CD8-positive, alpha-beta memory T cell (primary cell): Measurements from ENCODE around the gene SFXN2. TPM values are rescaled to one million over a fixed set of nuclear protein-coding genes. Genes with fewer than 3 reads are reported as not detected.
"Not testable (repeated sequence)": the region's sequence is repeated elsewhere in the genome, so short reads cannot be mapped to it uniquely, and the experiment has no call there.

Source experiments
- CTCF ChIA-PET: fragments of 350-600 bp; sonication (Branson Sonifier 250); formaldehyde crosslinking; loops from one replicate; lab custom pipeline; 2021; ENCODE audit warnings: antibody characterized with exemption; lab: Charles Lee
- POLR2A ChIA-PET: fragments of 350-600 bp; sonication (Branson Sonifier 250); formaldehyde crosslinking; loops from one replicate; lab custom pipeline; 2021; ENCODE audit warnings: antibody characterized with exemption; lab: Charles Lee
- DNase-seq, 5 donors: peaks; one replicate each; pipeline versions ENCODE4 v3.0.0 to v3.0.0-alpha.2; 2020 to 2022; ENCODE audit warnings: mixed read lengths in 1 of 5
- H3K27ac ChIP-seq: one replicate; pipeline ENCODE4 v1.7.0; 2013; ENCODE audit warnings: low read depth, mild to moderate bottlenecking, low read length, moderate library complexity
- H3K27me3 ChIP-seq: 2 replicates; pipeline ENCODE4 v1.7.0; 2013; ENCODE audit warnings: low read length, mild to moderate bottlenecking; ENCODE audit not compliant: insufficient read depth, poor library complexity, severe bottlenecking
- H3K36me3 ChIP-seq: 2 replicates; pipeline ENCODE4 v1.7.0; 2013; ENCODE audit warnings: mild to moderate bottlenecking, low read length, moderate library complexity; ENCODE audit not compliant: insufficient read depth
- H3K4me1 ChIP-seq: 2 replicates; pipeline ENCODE4 v1.7.0; 2013; ENCODE audit warnings: mild to moderate bottlenecking, low read length, moderate library complexity; ENCODE audit not compliant: insufficient read depth
- H3K4me3 ChIP-seq: 2 replicates; pipeline ENCODE4 v1.7.0; 2013; ENCODE audit warnings: mild to moderate bottlenecking, low read length
- H3K9me3 ChIP-seq: 2 replicates; pipeline ENCODE4 v1.7.0; 2013; ENCODE audit warnings: mild to moderate bottlenecking, low read length
- H3K27ac Mint-ChIP-seq, 8 donors: one replicate each; pipeline ENCODE4 v1.8.0; 2020 to 2021; ENCODE audit warnings: mixed read lengths in 8 of 8, mild to moderate bottlenecking in 6 of 8, inconsistent platforms in 3 of 8, moderate library complexity in 3 of 8
- H3K27me3 Mint-ChIP-seq, 2 donors: one replicate each; pipeline ENCODE4 v1.8.0; 2020 to 2021; ENCODE audit warnings: mixed read lengths in 2 of 2, mild to moderate bottlenecking in 1 of 2, moderate library complexity in 1 of 2
- H3K36me3 Mint-ChIP-seq, 3 donors: one replicate each; pipeline ENCODE4 v1.8.0; 2020 to 2021; ENCODE audit warnings: mixed read lengths in 3 of 3, inconsistent platforms in 1 of 3, mild to moderate bottlenecking in 1 of 3
- H3K4me1 Mint-ChIP-seq, 3 donors: one replicate each; pipeline ENCODE4 v1.8.0; 2020 to 2021; ENCODE audit warnings: mixed read lengths in 3 of 3, inconsistent platforms in 1 of 3, mild to moderate bottlenecking in 1 of 3
- H3K4me3 Mint-ChIP-seq, 7 donors: one replicate each; pipeline ENCODE4 v1.8.0; 2020 to 2021; ENCODE audit warnings: mixed read lengths in 7 of 7, mild to moderate bottlenecking in 6 of 7, moderate library complexity in 4 of 7, inconsistent platforms in 2 of 7
- H3K9me3 Mint-ChIP-seq, 5 donors: one replicate each; pipeline ENCODE4 v1.8.0; 2020 to 2022; ENCODE audit warnings: mixed read lengths in 5 of 5, mild to moderate bottlenecking in 3 of 5, moderate library complexity in 2 of 5, inconsistent platforms in 1 of 5
- polyA plus RNA-seq: library from polyadenylated mRNA; unstranded; fragments of 300-500 nt; fragmentation: Illumina TruSeq; gene quantifications from one replicate; pipeline ENCODE4 v1.2.3, GENCODE V29; 2021
- total RNA-seq, 2 experiments: library from RNA; stranded (reverse); gene quantifications; one replicate each; pipeline ENCODE4 v1.2.3, GENCODE V29; 2021

Gene SFXN2
- total and polyA plus RNA-seq, 3 experiments from 2014 or later: 10.1 to 30.6 (median 27.6) TPM

DNA sequence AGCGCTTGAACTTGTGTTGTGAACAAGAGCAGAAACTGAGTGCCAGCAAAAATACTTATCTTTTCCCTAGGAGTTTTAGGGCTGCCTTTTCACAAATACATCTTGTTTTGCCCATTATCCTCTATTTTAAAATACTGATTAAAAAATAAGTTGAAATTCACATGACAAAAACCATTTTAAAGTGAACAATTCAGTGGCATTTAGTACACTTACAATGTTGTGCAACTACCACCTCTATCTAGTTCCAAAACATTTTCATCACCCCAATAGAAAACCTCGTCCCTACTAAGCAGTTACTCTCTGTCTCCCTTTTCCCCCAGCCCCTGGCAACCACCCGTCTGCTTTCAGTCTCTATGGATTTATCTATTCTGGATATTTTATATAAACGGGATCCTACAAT lies 30.7 kb downstream of the SFXN2 start:
- DNase-seq: no peak
- H3K27ac Mint-ChIP-seq: peak overlapping the region in 7 of 8 donors; percentile 8 to 97 (median 76)
- H3K4me1 Mint-ChIP-seq: peaks cover 45 to 60% (median 51%) of the 10 kb centered on the region in 3 donors
- Histone ChIP-seq H3K36me3 (no peaks in the 10 kb centered on the region), H3K27ac (no peak overlapping the region), H3K4me3 (no peak overlapping the region), H3K9me3 (no peaks in the 10 kb centered on the region), H3K27me3 (no peaks in the 10 kb centered on the region), H3K4me1 (peaks cover 27% of the 10 kb centered on the region)
- POLR2A ChIA-PET: interaction anchor here (0.9 to 3.2 kb wide), 2 partner anchors 31 to 101 kb away, joined by 3 to 20 read pairs; partner anchors contain the start of genes ARL3, SFXN2 and TRIM8
- H3K27me3 Mint-ChIP-seq: no peaks in the 10 kb centered on the region
- peak overlapping the region; percentile 81 to 100 (median 94) for H3K4me3 Mint-ChIP-seq
- H3K36me3 Mint-ChIP-seq: peaks cover 0 to 15% (median 0%) of the 10 kb centered on the region in 3 donors
- CTCF ChIA-PET: interaction anchor here (1.5 kb wide), 1 partner anchor 8 kb away, joined by 5 read pairs; no protein-coding TSS in a partner anchor
- H3K9me3 Mint-ChIP-seq: no peaks in the 10 kb centered on the region

DNA sequence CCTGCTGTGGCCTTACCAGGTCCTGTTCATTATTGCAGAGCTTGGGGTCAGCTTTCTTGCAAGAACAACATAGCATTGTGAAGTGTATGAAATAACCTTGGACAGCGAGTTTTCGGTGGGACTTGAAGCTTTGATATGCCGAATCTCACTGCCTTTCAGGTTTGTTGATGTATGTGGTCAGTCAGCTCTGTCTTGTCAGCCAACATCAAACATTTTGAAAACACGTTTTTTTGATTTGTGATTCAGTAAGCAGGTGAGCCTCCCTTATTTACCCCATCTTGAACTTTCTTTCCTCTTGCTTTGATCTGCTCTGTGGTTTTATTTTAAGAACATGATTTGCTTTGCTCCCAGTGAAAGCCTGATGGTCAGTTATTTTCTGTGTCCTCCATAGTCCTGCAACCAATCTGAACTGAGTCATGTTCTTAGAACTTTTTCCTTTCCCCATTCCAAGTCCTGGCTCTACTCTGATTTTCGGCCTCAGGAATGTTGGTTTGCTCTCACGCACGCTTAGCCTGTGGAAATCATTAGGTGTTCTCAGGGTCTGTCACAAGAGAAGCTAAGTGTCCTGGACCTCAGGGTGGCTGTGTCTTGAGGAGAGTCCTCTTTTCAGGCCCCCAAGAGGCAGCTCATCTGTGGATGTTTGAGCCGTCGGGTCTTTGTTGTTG lies 38.0 kb downstream of the SFXN2 start:
- Histone ChIP-seq H3K36me3 (no peaks in the 10 kb centered on the region), H3K27me3 (no peaks in the 10 kb centered on the region), H3K4me1 (peaks cover 23% of the 10 kb centered on the region), H3K4me3 (no peak overlapping the region), H3K9me3 (no peaks in the 10 kb centered on the region), H3K27ac (no peak overlapping the region)
- H3K27ac Mint-ChIP-seq: peak overlapping the region; percentile 2 to 82 (median 75)
- ChIA-PET POLR2A (interaction anchor here (0.6 kb wide), 1 partner anchor 307 kb away, joined by 3 read pairs; no protein-coding TSS in a partner anchor), CTCF (interaction anchor here (0.6 to 1.3 kb wide), 4 partner anchors 8 to 201 kb away, joined by 3 to 5 read pairs (median 3); partner anchors contain the start of genes TRIM8 and WBP1L)
- peaks cover 0 to 18% (median 7%) of the 10 kb centered on the region in 3 donors for H3K36me3 Mint-ChIP-seq
- H3K4me3 Mint-ChIP-seq: peak overlapping the region in 1 of 7 donors; percentile 9
- no peak for DNase-seq
- H3K27me3 Mint-ChIP-seq: no peaks in the 10 kb centered on the region
- H3K9me3 Mint-ChIP-seq: no peaks in the 10 kb centered on the region
- H3K4me1 Mint-ChIP-seq: peaks cover 40 to 62% (median 54%) of the 10 kb centered on the region in 3 donors

DNA sequence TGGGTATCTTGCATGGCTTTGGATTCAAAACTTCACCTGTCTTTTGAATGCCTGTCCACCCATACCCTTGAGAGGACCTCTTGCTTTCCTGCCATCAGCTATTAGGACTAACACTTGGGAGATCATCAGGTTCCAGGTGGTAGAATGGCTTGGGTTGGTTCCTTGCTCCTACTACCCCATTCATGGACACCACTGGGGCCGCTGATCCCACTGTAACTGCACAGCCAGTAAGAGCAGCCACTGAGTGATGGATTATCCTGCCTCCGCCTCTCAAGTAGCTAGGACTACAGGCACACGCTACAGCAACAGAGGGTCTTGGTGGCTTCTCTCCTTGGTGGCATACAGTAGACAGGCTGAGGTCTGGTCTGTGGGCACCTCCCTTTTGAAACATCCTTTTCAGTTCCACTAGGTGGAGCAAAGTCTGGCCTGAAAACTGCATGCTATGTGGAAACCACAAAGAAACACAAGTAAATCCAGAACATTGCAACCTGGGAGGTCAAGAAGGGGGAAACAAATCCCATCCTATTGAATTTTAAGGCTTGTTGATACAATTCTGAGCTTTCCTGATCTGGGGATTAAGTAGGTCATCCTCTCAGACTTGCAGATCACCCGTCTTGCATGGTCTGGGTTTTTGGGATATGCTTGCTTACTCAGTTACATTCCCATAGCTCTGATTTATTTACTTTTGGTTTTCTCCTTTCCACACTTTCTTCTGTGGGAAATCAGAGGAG lies 38.7 kb downstream of the SFXN2 start:
- peaks cover 41 to 65% (median 55%) of the 10 kb centered on the region in 3 donors for H3K4me1 Mint-ChIP-seq
- Histone ChIP-seq H3K27ac (no peak overlapping the region), H3K36me3 (no peaks in the 10 kb centered on the region), H3K9me3 (no peaks in the 10 kb centered on the region), H3K4me1 (peaks cover 22% of the 10 kb centered on the region), H3K27me3 (no peaks in the 10 kb centered on the region), H3K4me3 (no peak overlapping the region)
- peak overlapping the region; percentile 2 to 83 (median 72) for H3K27ac Mint-ChIP-seq
- ChIA-PET POLR2A (interaction anchor here (0.6 to 1.1 kb wide), 2 partner anchors 107 to 308 kb away, joined by 3 read pairs; no protein-coding TSS in a partner anchor), CTCF (interaction anchor here (0.6 to 1.3 kb wide), 5 partner anchors 9 to 201 kb away, joined by 3 to 5 read pairs (median 3); partner anchors contain the start of genes TRIM8 and WBP1L)
- H3K9me3 Mint-ChIP-seq: no peaks in the 10 kb centered on the region
- H3K36me3 Mint-ChIP-seq: peaks cover 0 to 18% (median 7%) of the 10 kb centered on the region in 3 donors
- DNase-seq: peak in 1 of 5 donors; percentile 26
- H3K27me3 Mint-ChIP-seq: no peaks in the 10 kb centered on the region
- H3K4me3 Mint-ChIP-seq: peak overlapping the region in 1 of 7 donors; percentile 9

DNA sequence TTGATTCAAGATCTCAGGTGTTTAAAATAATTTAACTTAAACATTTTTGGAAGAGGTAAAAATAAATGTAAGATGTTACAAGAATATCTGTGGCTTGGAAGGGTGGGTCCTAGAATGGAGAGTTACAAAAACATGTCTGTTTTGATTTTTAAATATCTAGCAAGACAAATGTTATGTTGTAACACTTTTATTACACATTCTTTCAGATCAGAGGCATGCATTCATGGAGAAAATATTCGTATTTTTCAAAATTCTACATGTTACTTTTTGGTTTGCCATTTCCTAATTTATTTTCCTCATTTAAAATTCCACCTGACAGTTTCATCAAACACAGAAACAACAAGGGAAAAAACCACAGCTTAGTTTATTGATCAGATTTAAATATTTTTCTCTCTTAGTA lies 39.3 kb downstream of the SFXN2 start:
- Mint-ChIP-seq H3K4me3 (peak overlapping the region in 1 of 7 donors; percentile 34), H3K9me3 (no peaks in the 10 kb centered on the region), H3K27me3 (no peaks in the 10 kb centered on the region), H3K4me1 (peaks cover 41 to 65% (median 55%) of the 10 kb centered on the region in 3 donors), H3K36me3 (peaks cover 0 to 19% (median 7%) of the 10 kb centered on the region in 3 donors), H3K27ac (peak overlapping the region in 3 of 8 donors; percentile 35 to 83 (median 69))
- Histone ChIP-seq H3K4me3 (no peak overlapping the region), H3K4me1 (peaks cover 24% of the 10 kb centered on the region), H3K36me3 (no peaks in the 10 kb centered on the region), H3K9me3 (no peaks in the 10 kb centered on the region), H3K27ac (no peak overlapping the region), H3K27me3 (no peaks in the 10 kb centered on the region)
- DNase-seq: no peak
- ChIA-PET POLR2A (interaction anchor here (1.1 kb wide), 1 partner anchor 107 kb away, joined by 3 read pairs; no protein-coding TSS in a partner anchor), CTCF (interaction anchor here (1.0 to 1.3 kb wide), 3 partner anchors 9 to 44 kb away, joined by 3 to 5 read pairs (median 3); partner anchors contain the start of gene WBP1L)

DNA sequence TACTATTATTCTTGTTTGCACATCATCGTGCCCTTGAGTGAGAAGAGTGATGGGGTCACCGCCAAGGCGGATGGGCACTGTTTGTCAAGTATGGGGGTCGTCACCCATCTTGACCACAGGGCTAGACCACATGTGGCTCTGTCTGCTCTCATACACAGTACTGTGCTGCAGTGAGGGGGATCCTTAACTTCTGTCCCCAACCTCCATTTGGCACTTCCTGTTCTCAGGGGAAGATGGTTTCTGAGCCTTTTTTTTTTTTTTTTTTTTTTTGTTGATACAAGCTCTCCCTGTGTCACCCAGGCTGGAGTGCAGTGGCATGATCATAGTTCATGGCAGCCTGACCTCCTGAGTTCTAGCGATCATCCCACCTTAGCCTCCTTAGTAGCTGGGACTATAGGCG lies 42.9 kb downstream of the SFXN2 start:
- H3K27me3 ChIP-seq: no peaks in the 10 kb centered on the region
- Mint-ChIP-seq H3K9me3 (no peaks in the 10 kb centered on the region), H3K27me3 (no peaks in the 10 kb centered on the region), H3K36me3 (peaks cover 3 to 25% (median 9%) of the 10 kb centered on the region in 3 donors), H3K4me3 (no peak overlapping the region), H3K27ac (no peak overlapping the region), H3K4me1 (peaks cover 37 to 56% (median 47%) of the 10 kb centered on the region in 3 donors)
- no peak overlapping the region for H3K4me3 ChIP-seq
- ChIA-PET POLR2A (no interaction called here), CTCF (interaction anchor here (0.7 kb wide), 1 partner anchor 61 kb away, joined by 3 read pairs; no protein-coding TSS in a partner anchor)
- DNase-seq: no peak
- H3K9me3 ChIP-seq: no peaks in the 10 kb centered on the region
- no peak overlapping the region for H3K27ac ChIP-seq
- H3K4me1 ChIP-seq: peaks cover 19% of the 10 kb centered on the region
- no peaks in the 10 kb centered on the region for H3K36me3 ChIP-seq

DNA sequence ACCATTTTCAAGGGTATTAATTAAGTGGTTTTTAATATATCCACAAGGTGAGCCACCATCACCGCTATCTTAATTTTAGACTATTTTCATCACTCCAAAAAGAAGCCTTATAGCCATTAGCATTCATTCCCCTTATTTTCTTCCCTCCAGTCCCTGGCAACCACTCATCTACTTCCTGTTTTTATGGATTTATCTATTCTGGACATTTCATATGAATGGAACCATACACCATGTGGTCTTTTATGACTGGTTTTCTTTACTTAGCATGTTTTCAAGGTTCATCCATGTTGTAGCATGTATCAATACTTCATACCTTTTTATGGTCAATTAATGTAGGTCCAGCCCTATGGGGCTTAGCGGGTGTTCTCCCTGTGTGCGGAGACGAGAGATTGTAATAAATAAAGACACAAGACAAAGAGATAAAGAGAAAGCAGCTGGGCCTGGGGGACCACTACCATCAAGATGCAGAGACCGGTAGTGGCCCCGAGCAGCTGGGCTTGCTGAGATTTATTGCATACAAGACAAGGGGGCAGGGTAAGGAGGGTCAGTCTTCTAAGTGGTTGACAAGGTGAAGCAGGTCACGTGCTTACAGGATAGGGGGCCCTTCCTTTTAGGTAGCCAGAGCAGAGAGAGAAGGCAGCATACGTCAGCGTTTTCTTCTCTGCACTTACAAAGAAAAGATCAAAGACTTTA lies 44.0 kb downstream of the SFXN2 start:
- Mint-ChIP-seq H3K27me3 (no peaks in the 10 kb centered on the region), H3K4me1 (peaks cover 28 to 52% (median 36%) of the 10 kb centered on the region in 3 donors), H3K27ac (peak overlapping the region in 2 of 8 donors; percentile 10 to 23), H3K4me3 (peak overlapping the region in 1 of 7 donors; percentile 8), H3K36me3 (peaks cover 3 to 32% (median 11%) of the 10 kb centered on the region in 3 donors), H3K9me3 (no peaks in the 10 kb centered on the region)
- ChIA-PET POLR2A (interaction anchor here (0.6 kb wide), 1 partner anchor 377 kb away, joined by 13 read pairs; no protein-coding TSS in a partner anchor), CTCF (no interaction called here)
- Histone ChIP-seq H3K9me3 (no peaks in the 10 kb centered on the region), H3K4me1 (peaks cover 9% of the 10 kb centered on the region), H3K27ac (no peak overlapping the region), H3K36me3 (no peaks in the 10 kb centered on the region), H3K27me3 (no peaks in the 10 kb centered on the region), H3K4me3 (no peak overlapping the region)
- DNase-seq: no peak

DNA sequence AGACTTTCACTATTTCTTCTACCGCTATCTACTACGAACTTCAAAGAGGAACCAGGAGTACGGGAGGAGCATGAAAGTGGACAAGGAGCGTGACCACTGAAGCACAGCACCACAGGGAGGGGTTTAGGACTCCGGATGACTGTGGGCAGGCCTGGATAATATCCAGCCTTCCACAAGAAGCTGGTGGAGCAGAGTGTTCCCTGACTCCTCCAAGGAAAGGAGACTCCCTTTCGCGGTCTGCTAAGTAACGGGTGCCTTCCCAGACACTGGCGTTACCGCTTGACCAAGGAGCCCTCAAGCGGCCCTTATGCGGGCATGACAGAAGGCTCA lies 44.5 kb downstream of the SFXN2 start:
- H3K27me3 Mint-ChIP-seq, CTCF ChIA-PET, H3K27ac Mint-ChIP-seq, H3K4me3 ChIP-seq, H3K9me3 ChIP-seq, H3K27ac ChIP-seq, H3K9me3 Mint-ChIP-seq, H3K36me3 ChIP-seq, H3K4me1 ChIP-seq, POLR2A ChIA-PET, H3K27me3 ChIP-seq, DNase-seq, H3K4me3 Mint-ChIP-seq: not testable (repeated sequence)
- peaks cover 3 to 36% (median 11%) of the 10 kb centered on the region in 3 donors for H3K36me3 Mint-ChIP-seq
- peaks cover 24 to 50% (median 31%) of the 10 kb centered on the region in 3 donors for H3K4me1 Mint-ChIP-seq
